ENCODE results near the gene RALGDS.
"Not testable (repeated sequence)": the region's sequence is repeated elsewhere in the genome, so short reads cannot be mapped to it uniquely, and the experiment has no call there.

RALGDS gene

DNA sequence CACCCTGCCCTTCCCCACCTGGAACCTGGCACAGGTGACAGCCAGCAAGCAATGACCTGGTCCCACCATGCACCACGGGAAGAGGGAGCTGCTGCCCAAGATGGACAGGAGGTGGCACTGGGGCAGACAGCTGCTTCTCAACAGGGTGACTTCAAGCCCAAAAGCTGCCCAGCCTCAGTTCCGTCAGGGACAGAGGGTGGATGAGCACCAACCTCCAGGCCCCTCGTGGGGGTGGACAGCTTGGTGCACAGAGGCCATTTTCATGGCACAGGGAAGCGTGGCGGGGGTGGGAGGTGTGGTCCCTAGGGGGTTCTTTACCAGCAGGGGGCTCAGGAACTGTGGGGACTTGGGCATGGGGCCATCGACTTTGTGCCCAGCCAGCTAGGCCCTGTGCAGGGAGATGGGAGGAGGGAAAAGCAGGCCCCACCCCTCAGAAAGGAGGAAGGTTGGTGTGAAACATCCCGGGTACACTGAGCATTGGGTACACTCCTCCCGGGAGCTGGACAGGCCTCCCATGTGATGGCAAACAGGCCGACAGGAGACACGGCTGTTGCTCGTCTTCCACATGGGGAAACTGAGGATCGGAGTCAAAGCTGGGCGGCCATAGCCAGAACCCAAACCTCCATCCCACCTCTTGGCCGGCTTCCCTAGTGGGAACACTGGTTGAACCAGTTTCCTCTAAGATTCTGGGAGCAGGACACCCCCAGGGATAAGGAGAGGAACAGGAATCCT is 57.4 kb downstream of the RALGDS start:
- no peak for DNase-seq

GRCh38 chr9:133063159-133063499 is 57.9 kb downstream of the RALGDS start:
- no peak for DNase-seq

- not testable (repeated sequence) for DNase-seq
Measured at GRCh38 chr9:133062569-133062968, 58.5 kb downstream of the RALGDS start.

DNA sequence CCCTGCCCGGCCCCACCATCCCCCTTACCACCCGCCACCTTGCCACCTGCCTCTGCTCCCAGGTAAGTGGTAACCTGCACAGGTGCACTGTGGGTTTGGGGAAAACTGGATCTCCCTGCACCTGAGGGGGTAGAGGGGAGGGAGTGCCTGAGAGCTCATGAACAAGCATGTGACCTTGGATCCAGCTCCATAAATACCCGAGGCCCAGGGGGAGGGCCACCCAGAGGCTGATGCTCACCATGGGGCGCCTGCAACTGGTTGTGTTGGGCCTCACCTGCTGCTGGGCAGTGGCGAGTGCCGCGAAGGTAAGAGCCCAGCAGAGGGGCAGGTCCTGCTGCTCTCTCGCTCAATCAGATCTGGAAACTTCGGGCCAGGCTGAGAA is 59.3 kb downstream of the RALGDS start, which contains the start of gene CEL:
Gene CEL, plus strand, starts transcription at position 218 of the 382 bp plus-strand sequence. Its CDS starts 22 bp downstream, at position 240.
- not testable (repeated sequence) for DNase-seq

GRCh38 chr9:133061019-133061763 is 59.8 kb downstream of the RALGDS start:
- not testable (repeated sequence) for DNase-seq

DNA sequence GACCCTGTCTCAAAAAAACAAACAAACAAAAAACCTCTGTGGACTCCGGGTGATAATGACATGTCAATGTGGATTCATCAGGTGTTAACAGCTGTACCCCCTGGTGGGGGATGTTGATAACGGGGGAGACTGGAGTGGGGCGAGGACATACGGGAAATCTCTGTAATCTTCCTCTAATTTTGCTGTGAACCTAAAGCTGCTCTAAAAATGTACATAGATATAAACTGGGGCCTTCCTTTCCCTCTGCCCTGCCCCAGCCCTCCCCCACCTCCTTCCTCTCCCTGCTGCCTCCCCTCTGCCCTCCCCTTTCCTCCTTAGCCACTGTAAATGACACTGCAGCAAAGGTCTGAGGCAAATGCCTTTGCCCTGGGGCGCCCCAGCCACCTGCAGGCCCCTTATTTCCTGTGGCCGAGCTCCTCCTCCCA is 60.6 kb downstream of the RALGDS start:
- no peak for DNase-seq

DNA sequence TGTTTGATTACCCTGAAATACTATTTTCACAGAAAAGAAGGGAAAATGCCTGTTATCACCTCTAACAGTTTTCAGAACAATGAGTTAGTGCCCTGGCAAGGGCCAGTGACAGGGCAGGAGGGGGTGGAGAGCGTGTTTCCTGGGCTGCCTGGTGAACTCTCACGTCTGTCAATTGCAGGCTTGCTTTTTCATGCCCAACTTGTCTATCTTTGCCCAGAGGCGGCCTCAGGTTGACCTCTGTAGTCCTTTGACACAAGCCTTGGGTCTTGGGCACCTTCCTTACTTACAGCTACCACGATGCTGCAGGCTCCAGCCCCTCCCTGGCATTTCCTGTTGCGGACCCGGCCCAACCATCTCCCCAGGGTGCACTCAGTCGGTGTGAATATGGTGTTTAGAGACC is 61.4 kb downstream of the RALGDS start:
- DNase-seq: no peak

DNA sequence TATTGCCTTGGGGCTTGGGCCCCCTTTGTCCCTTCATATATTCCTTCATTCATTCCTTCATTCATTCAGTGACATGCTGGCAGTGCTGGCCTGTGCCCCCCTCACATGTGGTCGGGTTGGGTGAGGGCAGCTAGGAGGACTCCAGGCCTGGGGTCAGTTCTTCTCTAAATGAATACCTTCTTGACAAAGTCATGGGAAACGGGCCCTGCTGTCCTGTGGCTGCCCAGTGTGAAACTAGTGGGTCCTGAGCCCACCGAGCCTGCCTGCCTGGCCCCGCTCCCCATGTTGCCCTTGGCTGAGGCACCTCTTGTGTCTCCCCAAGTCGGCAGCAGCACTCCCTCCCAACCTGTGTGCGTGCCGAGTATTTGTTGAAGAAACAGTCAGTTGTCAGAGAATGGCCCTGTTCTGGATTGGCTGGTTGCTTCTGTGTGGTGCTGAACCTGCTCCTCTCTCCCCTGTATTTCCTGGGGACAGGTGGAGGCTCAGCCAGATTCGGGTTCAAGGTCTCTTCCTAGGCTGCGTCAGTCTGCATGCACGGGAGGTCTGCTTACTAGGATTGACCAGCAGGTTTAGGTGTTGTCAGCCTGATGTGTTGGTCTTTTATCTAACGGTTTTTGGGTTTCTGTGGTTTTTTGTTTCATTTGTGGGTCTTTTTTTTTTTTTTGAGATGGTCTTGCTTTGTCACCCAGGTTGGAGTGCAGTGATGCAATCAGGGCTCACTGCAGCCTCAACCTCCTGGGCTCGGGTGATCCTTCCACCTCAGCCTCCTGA is 62.3 kb downstream of the RALGDS start:
- no peak for DNase-seq

GRCh38 chr9:133058071-133058470 is 63.0 kb downstream of the RALGDS start:
- DNase-seq: no peak

DNA sequence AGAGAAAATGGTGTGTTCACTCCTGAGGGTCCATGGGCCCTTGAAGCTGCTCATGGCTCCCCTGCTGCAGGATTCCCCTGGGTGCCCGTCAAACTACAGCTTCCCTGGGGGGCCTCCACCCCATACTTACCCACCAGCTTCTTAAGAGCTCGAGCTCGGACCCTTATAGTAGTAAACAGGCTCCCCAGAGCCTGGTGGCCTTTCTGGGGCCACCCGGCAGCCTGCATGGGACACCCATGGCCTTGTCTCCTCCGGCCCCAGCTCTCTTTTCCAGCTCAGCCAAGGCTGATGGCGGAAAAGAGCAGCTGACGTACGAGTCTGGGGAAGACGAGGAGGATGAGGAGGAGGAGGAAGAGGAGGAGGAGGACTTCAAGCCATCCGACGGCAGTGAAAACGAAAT is 63.5 kb downstream of the RALGDS start:
- DNase-seq: no peak

- no peak for DNase-seq
Measured at GRCh38 chr9:133057006-133057405, 64.0 kb downstream of the RALGDS start.

DNA sequence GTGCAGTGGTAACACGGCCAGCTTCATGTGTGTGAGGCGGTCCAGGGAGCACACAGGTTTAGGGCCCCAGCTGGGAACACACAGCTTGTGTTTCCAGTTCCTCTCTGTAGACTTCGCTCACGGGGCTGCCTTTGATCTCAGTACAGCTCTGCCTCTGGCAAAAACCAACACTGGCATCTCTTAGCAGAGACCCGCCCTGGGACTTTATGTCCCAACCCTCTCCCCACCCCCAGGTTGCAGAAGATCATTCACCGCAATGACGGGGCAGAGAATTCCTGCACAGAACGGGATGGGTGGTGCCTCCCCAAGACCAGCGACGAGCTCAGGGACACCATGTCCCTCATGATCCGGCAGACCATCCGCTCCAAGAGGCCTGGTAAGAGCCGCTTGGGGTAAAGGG is 64.5 kb downstream of the RALGDS start:
- no peak for DNase-seq

GRCh38 chr9:133055788-133056420 is 65.1 kb downstream of the RALGDS start:
- no peak for DNase-seq

- no peak for DNase-seq
Measured at GRCh38 chr9:133054966-133055365, 66.1 kb downstream of the RALGDS start.

DNA sequence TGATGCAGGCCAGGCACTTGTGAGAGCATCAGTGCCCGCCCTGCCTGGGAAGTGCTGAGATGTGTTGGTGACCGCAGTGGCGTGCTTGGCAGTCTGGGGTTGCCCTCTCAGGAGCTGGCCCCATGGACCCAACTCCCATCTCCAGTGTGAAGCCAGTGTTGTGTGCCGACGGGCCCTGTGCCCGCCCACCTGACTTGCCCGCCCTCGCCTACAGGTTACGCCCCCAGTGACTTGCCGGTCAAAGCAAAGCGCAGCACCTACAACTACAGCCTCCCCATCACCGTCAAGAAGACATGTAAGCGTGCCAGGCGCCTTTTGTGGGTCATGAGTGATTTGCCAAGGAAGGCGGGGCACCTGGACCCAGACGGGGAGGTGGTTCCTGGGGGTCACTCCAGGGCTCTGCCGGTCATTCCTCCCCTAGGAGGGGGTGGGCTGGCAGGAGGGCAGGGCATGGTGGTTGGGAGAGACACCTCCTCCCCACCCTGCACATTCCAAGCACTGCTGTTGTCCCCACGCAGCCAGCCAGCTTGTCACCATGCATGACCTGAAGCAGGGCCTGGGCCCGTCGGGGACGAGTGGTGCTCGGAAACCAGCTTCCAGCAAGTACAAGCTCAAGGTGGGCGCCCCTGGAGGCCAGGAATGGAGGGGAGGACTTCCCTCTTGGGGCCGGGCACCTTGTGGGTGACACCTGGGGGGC is 66.7 kb downstream of the RALGDS start:
- DNase-seq: no peak

- DNase-seq: no peak
Measured at GRCh38 chr9:133051966-133052539, 69.0 kb downstream of the RALGDS start.

DNA sequence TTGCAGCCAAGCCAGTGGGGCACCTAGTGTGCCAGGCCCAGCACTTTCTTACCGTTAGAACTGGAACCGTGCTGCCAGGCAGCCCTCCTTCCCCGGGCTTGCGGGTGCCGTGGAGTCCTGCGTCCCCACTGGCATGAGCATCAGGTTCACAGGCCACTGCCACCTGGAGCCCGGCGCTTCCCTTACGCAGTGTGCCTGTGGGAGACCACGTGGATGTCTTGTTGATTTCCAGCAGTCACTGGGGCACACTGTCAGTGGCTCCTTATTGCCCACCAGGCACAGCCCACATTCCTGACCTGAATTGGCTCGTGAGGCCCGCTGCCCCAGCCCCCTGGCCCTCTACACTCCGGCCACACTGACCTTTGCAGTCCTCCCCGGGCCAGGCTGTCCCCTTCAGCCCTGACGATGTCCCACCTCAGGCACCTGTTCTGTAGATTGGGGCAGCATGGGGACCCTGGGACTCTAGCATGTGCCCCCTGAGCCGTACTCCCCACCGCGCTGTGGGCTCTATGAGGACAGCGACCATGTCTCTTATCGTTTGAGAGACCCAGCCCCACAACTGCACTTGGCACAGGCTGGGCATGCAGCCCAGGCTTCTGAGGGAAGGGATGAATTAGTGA is 69.6 kb downstream of the RALGDS start:
- DNase-seq: no peak

GRCh38 chr9:133050781-133051180 is 70.3 kb downstream of the RALGDS start:
- no peak for DNase-seq

DNA sequence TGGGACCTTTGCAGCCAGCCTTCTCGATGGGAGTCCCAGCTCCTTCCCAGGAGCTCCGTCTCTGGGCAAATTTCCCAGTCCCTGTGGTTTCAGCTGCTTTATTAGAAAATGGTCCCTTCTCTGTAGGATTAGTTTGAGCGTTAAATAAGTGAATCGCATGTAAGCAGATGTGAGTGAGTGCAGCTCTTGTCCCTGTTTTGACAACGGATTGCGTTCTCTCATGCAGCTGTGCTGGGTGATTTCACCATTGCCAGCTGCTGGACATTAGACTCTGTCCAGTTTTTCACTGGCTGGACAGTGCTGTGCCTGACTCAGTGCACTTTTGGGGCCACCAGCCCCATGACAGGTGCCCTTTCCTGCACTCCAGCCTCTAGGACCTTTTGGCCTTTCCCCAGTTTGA is 70.9 kb downstream of the RALGDS start:
- no peak for DNase-seq

- DNase-seq: no peak
Measured at GRCh38 chr9:133049043-133049442, 72.0 kb downstream of the RALGDS start.

GRCh38 chr9:133048595-133048994 is 72.4 kb downstream of the RALGDS start:
- DNase-seq: no peak
